GM12875 (cell line): ENCODE results near the gene UBAC2.
A peak's percentile ranks its signal among the peaks of the same experiment; 100 is the strongest.

Experiments used
- H3K4me3 ChIP-seq: one replicate; pipeline ENCODE4 v1.5.1; 2011; ENCODE audit warnings: low read depth, low read length, control low read depth
- TF ChIP-seq, protein P1 (sequence below): IDR thresholded peaks from 2 replicates; pipeline ENCODE4 v1.5.1; 2011; ENCODE audit warnings: low read depth, mild to moderate bottlenecking, control low read depth, inconsistent platforms, low read length, moderate library complexity, borderline replicate concordance; ENCODE audit not compliant: insufficient read depth

The UBAC2 gene

DNA sequence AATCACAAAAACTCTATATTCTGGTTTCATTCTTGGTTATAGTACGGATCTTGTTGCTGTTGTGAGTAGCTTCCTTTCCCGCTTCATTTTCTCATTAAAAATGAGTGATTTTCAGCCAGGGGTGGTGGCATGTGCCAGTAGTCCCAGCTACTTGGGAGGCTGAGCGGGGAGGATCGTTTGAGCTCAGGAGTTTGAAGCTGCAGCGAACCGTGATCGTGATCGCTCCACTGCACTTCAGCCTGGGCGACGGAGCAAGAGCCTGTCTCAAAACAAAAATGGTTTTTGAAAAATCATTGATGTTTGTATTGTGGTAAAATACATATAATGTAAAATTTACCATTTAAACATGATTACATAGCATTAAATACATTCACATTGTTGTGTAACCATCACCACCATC lies 229.0 kb downstream of the UBAC2 start:
- no peak overlapping the region for H3K4me3 ChIP-seq
- TF ChIP-seq, protein P1, sequence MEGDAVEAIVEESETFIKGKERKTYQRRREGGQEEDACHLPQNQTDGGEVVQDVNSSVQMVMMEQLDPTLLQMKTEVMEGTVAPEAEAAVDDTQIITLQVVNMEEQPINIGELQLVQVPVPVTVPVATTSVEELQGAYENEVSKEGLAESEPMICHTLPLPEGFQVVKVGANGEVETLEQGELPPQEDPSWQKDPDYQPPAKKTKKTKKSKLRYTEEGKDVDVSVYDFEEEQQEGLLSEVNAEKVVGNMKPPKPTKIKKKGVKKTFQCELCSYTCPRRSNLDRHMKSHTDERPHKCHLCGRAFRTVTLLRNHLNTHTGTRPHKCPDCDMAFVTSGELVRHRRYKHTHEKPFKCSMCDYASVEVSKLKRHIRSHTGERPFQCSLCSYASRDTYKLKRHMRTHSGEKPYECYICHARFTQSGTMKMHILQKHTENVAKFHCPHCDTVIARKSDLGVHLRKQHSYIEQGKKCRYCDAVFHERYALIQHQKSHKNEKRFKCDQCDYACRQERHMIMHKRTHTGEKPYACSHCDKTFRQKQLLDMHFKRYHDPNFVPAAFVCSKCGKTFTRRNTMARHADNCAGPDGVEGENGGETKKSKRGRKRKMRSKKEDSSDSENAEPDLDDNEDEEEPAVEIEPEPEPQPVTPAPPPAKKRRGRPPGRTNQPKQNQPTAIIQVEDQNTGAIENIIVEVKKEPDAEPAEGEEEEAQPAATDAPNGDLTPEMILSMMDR, result no peak

DNA sequence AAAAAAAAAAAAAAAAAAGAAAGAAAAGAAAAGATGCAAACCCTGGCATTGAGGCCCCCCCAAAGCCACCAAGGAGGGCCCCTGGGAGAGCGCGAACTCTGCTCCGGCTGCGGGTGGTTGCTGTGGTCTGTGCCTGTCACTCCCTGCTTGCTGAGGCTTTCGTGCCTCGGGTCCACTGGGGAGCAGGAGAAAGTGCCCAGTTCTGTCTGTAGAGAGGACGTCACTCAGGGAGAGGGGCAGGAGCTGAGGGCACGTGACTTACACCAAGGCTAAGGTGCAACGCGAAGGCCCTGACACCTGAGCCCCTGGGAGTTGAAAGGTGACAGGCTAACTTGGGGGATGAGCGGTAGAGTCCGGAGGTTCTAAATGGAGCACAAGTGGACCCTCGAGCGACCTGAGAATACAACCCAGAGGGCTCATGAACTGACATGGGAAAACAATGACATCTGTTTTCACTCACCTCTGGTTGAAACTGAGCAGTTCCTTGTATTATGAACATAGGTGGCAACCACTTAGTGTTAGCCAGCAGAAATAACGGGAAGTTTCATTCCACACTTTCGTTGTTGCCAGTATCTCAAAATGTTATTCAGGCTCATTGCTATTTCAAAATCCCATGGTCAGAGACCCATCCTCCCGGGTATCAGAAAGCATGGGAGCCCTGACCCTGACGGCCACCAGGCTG lies 231.4 kb downstream of the UBAC2 start:
- H3K4me3 ChIP-seq, result peak overlapping the region; percentile 11
- TF ChIP-seq, protein P1, result no peak

DNA sequence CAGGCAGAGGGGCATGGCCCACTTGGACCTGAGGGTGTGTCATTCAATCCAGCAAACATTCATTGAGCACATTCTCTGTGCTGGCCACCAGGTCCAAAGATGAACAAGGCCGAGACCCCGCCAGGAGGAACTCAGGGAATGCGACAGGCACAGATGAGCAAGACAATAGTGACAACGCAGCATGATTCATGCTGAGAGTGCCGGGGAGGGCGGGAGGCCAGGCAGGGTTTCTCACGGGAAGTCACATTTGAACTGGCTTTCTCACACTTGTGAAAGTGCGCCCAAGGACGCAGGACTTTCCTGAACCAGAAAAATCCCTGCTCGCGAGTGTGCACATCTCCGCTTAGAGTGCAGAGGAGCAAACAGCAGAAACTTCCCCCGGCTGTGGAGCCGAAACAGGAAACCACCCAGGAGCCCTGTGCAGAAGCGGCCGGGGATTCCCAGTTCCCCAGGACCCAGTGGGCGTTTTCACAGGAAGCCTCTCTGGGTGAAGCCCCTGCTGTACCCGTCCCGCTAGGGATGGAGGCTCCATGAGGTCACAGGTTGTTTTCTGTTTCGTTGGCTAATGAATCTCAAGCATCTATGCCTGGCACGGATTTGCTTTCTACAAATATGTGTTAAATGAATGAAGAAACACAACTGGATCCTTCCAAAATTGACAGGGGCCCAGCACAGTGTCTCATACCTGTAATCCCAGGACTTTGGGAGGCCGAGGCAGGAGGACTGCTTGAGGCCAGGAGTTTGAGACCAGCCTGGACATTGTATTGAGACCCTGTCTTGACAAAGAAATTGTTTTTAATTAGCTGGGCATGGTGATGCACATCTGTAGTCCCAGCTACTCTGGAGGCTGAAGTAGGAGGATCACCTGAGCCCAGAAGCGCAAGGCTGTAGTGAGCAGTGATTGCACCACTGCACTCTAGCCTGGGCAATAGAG lies 232.2 kb downstream of the UBAC2 start:
- no peak overlapping the region for H3K4me3 ChIP-seq
- TF ChIP-seq, protein P1, result no peak

DNA sequence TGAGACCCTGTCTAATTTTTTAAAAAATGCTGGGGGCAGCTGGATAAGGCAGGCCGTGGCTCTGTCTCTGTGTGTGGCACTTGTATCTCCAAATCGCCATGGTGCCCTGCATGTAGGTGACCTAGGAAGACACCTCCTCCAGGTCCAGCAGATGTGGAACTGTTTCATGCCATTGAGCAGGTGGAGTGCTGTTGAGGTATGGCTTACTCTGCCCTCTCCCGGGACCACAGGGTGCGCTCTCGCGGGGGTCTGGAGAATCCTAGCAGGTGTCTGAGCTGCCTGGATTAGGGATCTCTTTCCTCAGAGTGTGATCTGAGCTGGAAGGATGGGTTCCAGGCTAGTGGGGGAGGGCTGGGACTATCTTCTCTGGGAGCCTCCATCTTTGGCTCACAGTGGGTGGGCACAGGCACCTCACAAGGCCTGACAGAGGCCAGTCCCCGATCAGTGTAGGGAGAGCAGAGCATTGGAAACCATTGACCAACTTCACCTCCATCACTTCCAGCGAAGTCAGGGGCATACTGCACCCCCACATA lies 233.0 kb downstream of the UBAC2 start:
- H3K4me3 ChIP-seq, result peak overlapping the region; percentile 19
- TF ChIP-seq, protein P1, result no peak

DNA sequence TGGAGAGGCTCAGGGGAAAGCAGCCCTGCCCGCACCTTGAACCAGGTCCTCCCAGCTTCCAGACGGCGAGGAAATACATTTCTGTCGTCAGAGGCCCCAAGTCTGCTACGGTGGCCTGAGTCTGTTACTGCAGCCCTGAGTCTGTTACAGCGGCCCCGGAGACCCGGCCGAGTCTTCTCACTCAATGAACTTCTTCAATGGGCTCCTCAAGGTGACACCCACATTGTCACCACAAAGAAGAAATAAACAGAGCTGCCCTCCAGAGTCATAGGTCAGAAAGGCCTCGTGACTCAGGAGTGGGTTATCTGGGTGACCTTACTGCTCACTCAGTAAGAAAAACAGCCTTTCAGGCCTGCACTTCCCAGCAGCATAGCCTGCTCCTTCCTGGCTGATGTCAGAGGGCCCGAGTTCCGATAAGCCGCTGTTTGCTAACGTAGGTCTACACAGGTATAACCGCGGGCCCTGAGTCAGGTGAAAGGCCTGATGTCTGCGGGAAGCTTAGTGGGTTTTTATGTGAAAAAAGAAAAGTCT lies 233.7 kb downstream of the UBAC2 start:
- peak overlapping the region; percentile 19 for H3K4me3 ChIP-seq
- TF ChIP-seq, protein P1, result peak; percentile 25; the same call in 1 of the 2 replicates

DNA sequence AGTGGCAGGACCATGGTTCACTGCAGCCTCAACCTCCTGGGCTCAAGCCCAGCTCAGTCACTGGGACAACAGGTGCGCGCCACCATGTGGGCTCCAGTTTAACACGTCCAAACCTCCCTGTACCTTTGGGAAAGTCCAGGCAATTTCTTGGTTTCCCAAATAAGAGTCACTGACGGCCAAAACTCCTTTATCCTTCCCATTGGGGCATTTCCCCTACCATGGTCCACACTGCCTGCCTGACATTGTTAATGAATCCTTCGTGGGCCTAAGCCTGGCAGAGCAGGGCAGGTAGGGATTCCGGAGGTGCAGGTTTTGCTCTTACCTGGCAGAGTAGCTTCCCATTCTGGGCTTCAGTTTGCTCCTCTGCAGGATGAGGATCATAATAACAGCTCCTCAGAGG lies 234.5 kb downstream of the UBAC2 start:
- H3K4me3 ChIP-seq, result no peak overlapping the region
- TF ChIP-seq, protein P1, result no peak
